Body of pancreas (tissue), 4 donors: Measurements from ENCODE around the gene SYNPO. TPM values are rescaled to one million over a fixed set of nuclear protein-coding genes. Genes with fewer than 3 reads are reported as not detected.

ENCODE experiments used
- ATAC-seq: fragments of 150-250 bp; one replicate; pipeline ENCODE4 v1.9.1; 2016
- DNase-seq, 4 donors: peaks; one replicate each; pipeline ENCODE4 v3.0.0-alpha.2; 2019
- H3K27ac ChIP-seq, 4 donors: fragments of 200-600 bp; sonication (generic); 1 replicate in 3 of 4; 2 replicates in 1 of 4; pipeline versions ENCODE4 v1.5.1 to v1.6.1; 2016 to 2019; ENCODE audit warnings: mild to moderate bottlenecking in 1 of 4, mixed read lengths in 1 of 4, moderate library complexity in 1 of 4
- H3K27me3 ChIP-seq, 2 donors: fragments of 200-600 bp; sonication (generic); one replicate each; pipeline ENCODE4 v1.6.0; 2016; ENCODE audit warnings: mild to moderate bottlenecking in 1 of 2
- H3K36me3 ChIP-seq, 2 donors: fragments of 200-600 bp; sonication (generic); replicated peaks in 1 of 2; 2 replicates each; pipeline ENCODE4 v1.5.1; 2016; ENCODE audit warnings: low read depth in 2 of 2; ENCODE audit not compliant: insufficient read depth in 1 of 2
- H3K4me1 ChIP-seq: fragments of 200-600 bp; sonication (generic); one replicate; pipeline ENCODE4 v1.6.0; 2016
- H3K4me3 ChIP-seq, 2 donors: fragments of 200-600 bp; sonication (generic); 1 replicate in 1 of 2; 2 replicates in 1 of 2; pipeline ENCODE4 v1.5.1; 2016 to 2019
- H3K9me3 ChIP-seq, 3 donors: fragments of 200-600 bp; sonication (generic); 1 replicate in 2 of 3; 2 replicates in 1 of 3; pipeline ENCODE4 v1.5.1; 2016
- POLR2A ChIP-seq, 3 donors: fragments of 450-650 bp; IDR thresholded peaks; one replicate each; pipeline ENCODE4 v1.6.1; 2016; ENCODE audit warnings: antibody characterized with exemption in 3 of 3, mild to moderate bottlenecking in 2 of 3
- WGBS, 2 donors: methylation state at CpG; one replicate each; pipeline ENCODE4 v1.1.5; 2017; 5-methylcytosine and 5-hydroxymethylcytosine counted together
- intact Hi-C: fragments of 100-400 bp; cut with DNase I; formaldehyde crosslinking; loops from one replicate; pipeline ENCODE4 v1.15.1; 2023
- total RNA-seq, 2 donors: library from RNA; depleted of rRNA; stranded (reverse); fragments of >200 nt; gene quantifications; one replicate each; pipeline ENCODE4 v1.1.0, GENCODE V29; 2016
- TF ChIP-seq, protein P1 (sequence below), 7 experiments: fragments of 450-650 bp in 4 of 7; fragments of 200-600 bp in 3 of 7; sonication (generic) in 3 of 7; IDR thresholded peaks; one replicate each; pipeline ENCODE4 v1.5.1; 2016 to 2019; ENCODE audit warnings: antibody characterized with exemption in 7 of 7

Gene SYNPO
- total RNA-seq, 2 donors from 2014 or later, result 18.4 to 40.9 TPM

DNA sequence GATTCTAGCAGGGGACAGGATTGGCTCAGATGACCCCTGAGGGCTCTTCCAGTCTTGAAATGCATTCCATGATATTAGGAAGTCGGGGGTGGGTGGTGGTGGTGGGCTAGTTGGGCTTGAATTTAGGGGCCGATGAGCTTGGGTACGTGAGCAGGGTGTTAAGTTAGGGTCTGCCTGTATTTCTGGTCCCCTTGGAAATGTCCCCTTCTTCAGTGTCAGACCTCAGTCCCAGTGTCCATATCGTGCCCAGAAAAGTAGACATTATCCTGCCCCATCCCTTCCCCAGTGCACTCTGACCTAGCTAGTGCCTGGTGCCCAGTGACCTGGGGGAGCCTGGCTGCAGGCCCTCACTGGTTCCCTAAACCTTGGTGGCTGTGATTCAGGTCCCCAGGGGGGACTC lies 17.7 kb downstream of the SYNPO start:
- H3K4me3 ChIP-seq, result no peak overlapping the region
- H3K36me3 ChIP-seq, result no peaks in the 10 kb centered on the region
- DNase-seq (no peak), ATAC-seq (no peak)
- H3K27ac ChIP-seq, result peak overlapping the region in 1 of 4 donors; percentile 3
- 89 to 90% methylated on average over 4 of the region's 4 CpGs for WGBS, 2 donors
- no peaks in the 10 kb centered on the region for H3K27me3 ChIP-seq
- peaks cover 12% of the 10 kb centered on the region for H3K4me1 ChIP-seq
- TF ChIP-seq POLR2A (IDR thresholded peaks at IDR 0.05), result no peak
- TF ChIP-seq, protein P1, sequence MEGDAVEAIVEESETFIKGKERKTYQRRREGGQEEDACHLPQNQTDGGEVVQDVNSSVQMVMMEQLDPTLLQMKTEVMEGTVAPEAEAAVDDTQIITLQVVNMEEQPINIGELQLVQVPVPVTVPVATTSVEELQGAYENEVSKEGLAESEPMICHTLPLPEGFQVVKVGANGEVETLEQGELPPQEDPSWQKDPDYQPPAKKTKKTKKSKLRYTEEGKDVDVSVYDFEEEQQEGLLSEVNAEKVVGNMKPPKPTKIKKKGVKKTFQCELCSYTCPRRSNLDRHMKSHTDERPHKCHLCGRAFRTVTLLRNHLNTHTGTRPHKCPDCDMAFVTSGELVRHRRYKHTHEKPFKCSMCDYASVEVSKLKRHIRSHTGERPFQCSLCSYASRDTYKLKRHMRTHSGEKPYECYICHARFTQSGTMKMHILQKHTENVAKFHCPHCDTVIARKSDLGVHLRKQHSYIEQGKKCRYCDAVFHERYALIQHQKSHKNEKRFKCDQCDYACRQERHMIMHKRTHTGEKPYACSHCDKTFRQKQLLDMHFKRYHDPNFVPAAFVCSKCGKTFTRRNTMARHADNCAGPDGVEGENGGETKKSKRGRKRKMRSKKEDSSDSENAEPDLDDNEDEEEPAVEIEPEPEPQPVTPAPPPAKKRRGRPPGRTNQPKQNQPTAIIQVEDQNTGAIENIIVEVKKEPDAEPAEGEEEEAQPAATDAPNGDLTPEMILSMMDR (IDR thresholded peaks at IDR 0.05), result no peak
- intact Hi-C loops, result loop anchor here (10.0 kb wide), 1 partner anchor 203 kb away; no protein-coding TSS in a partner anchor
- H3K9me3 ChIP-seq, result no peaks in the 10 kb centered on the region

DNA sequence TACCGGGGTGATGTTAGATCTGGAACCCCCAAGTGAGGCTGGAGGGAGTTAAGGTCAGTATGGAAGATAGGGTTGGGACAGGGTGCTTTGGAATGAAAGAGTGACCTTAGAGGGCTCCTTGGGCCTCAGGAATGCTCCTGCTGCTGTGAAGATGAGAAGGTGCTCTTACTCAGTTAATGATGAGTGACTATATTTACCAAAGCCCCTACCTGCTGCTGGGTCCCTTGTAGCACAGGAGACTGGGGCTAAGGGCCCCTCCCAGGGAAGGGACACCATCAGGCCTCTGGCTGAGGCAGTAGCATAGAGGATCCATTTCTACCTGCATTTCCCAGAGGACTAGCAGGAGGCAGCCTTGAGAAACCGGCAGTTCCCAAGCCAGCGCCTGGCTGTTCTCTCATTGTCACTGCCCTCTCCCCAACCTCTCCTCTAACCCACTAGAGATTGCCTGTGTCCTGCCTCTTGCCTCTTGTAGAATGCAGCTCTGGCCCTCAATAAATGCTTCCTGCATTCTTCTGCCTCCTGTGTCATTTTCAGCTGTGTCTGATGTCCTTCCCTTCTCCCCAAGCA lies 18.3 kb downstream of the SYNPO start:
- 28 to 44% methylated on average over 3 of the region's 3 CpGs for WGBS, 2 donors
- no peaks in the 10 kb centered on the region for H3K36me3 ChIP-seq
- TF ChIP-seq POLR2A (IDR thresholded peaks at IDR 0.05), result no peak
- TF ChIP-seq, protein P1 (IDR thresholded peaks at IDR 0.05), result no peak
- no peak for ATAC-seq
- DNase-seq, result no peak
- H3K27me3 ChIP-seq, result no peaks in the 10 kb centered on the region
- peak overlapping the region in 1 of 4 donors; percentile 25 for H3K27ac ChIP-seq
- no peaks in the 10 kb centered on the region for H3K9me3 ChIP-seq
- no peak overlapping the region for H3K4me3 ChIP-seq
- intact Hi-C loops, result loop anchor here (10.0 kb wide), 1 partner anchor 204 kb away; no protein-coding TSS in a partner anchor
- peaks cover 12% of the 10 kb centered on the region for H3K4me1 ChIP-seq

GRCh38 chr5:150659360-150660107 lies 19.1 kb downstream of the SYNPO start:
- Histone ChIP-seq H3K4me1 (peaks cover 12% of the 10 kb centered on the region), H3K4me3 (no peak overlapping the region), H3K36me3 (no peaks in the 10 kb centered on the region), H3K9me3 (no peaks in the 10 kb centered on the region), H3K27ac (peak overlapping the region in 1 of 4 donors; percentile 25), H3K27me3 (no peaks in the 10 kb centered on the region)
- DNase-seq (no peak), ATAC-seq (no peak)
- intact Hi-C loops, result loop anchor here (5.0 to 10.0 kb wide), 2 partner anchors 102 to 205 kb away; no protein-coding TSS in a partner anchor
- TF ChIP-seq, protein P1 (IDR thresholded peaks at IDR 0.05), result no peak
- TF ChIP-seq POLR2A (IDR thresholded peaks at IDR 0.05), result no peak
- WGBS, 2 donors, result 76 to 78% methylated on average over 7 to 11 of the region's 11 CpGs

DNA sequence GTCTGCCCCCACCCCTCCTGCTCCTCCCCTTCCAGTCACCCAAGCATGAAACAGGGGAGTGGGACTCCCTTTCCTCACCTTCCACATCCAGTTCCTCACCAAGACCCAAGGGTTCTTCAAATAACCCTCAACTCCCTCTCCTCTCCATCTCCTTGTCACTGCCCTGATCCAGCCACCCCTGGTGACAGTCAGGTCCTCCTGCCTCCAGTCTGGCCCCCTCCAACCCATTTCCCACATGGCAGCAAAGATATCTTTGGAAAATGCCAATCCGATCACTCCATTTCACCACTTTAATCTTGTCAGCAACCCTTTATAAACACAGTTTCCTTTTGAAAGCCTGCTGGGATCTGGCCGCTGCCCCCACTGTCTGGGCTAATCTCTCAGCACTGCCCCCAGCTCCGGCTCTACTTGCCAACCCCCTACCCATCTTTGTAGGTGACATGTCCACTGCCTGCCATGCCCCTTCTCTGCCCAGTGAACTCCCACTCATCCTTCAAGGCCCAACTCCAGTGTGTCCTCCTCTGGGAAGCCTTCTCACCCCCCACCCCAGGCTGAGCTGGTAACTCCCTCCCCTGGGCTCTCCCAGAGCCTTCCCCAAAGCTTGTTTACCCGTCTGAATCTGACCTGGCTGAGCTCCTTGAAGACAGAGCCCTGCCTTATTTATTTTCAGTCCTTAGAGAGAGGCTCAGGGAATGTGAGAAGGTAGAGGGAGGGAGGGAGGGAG lies 19.8 kb downstream of the SYNPO start:
- no peaks in the 10 kb centered on the region for H3K27me3 ChIP-seq
- DNase-seq (no peak), ATAC-seq (no peak)
- H3K9me3 ChIP-seq, result no peaks in the 10 kb centered on the region
- H3K4me3 ChIP-seq, result no peak overlapping the region
- WGBS, 2 donors, result 57 to 63% methylated on average over 4 of the region's 4 CpGs
- no peak overlapping the region for H3K27ac ChIP-seq
- no peaks in the 10 kb centered on the region for H3K36me3 ChIP-seq
- TF ChIP-seq POLR2A (IDR thresholded peaks at IDR 0.05), result no peak
- TF ChIP-seq, protein P1 (IDR thresholded peaks at IDR 0.05), result no peak
- intact Hi-C loops, result loop anchor here (5.0 kb wide), 1 partner anchor 103 kb away; no protein-coding TSS in a partner anchor
- peaks cover 12% of the 10 kb centered on the region for H3K4me1 ChIP-seq
